Pancreas (tissue), 10 donors: ENCODE results near the gene C16orf96. TPM values are rescaled to one million over a fixed set of nuclear protein-coding genes. Genes with fewer than 3 reads are reported as not detected.
A peak's percentile ranks its signal among the peaks of the same experiment; 100 is the strongest.

Source experiments
- ATAC-seq, 4 donors: fragments of 200-7000 bp; cut with Tn5 transposase; one replicate each; pipeline versions ENCODE4 v1.8.0 to v1.9.1; 2020; ENCODE audit warnings: mild to moderate bottlenecking in 4 of 4, moderate library complexity in 4 of 4
- DNase-seq, 6 donors: peaks; one replicate each; pipeline ENCODE4 v3.0.0-alpha.2; 2020
- FAIRE-seq: peaks from 2 replicates; lab custom pipeline; 2012; peaks lifted over from hg19 to GRCh38; lab: Jason Lieb, UNC
- H3K27ac ChIP-seq, 4 donors: fragments of 200-600 bp; sonication (generic); 1 replicate in 3 of 4; 2 replicates in 1 of 4; pipeline versions ENCODE4 v1.5.0 to v1.8.0; 2020
- H3K27me3 ChIP-seq, 4 donors: fragments of 200-600 bp; one replicate each; pipeline ENCODE4 v1.8.0; 2021
- H3K36me3 ChIP-seq, 3 donors: fragments of 200-600 bp; sonication (generic) in 1 of 3; one replicate each; pipeline versions ENCODE4 v1.5.0 to v1.8.0; 2020 to 2021
- H3K4me1 ChIP-seq, 3 donors: fragments of 200-600 bp; one replicate each; pipeline ENCODE4 v1.8.0; 2021
- H3K4me3 ChIP-seq, 4 donors: fragments of 200-600 bp; sonication (generic) in 2 of 4; one replicate each; pipeline versions ENCODE4 v1.5.0 to v1.8.0; 2020 to 2021
- H3K9me3 ChIP-seq, 4 donors: fragments of 200-600 bp; one replicate each; pipeline ENCODE4 v1.8.0; 2021
- CTCF ChIP-seq, 4 donors: fragments of 200-600 bp; sonication (generic) in 3 of 4; IDR thresholded peaks; one replicate each; pipeline versions ENCODE4 v1.5.0 to v1.8.0; 2021; ENCODE audit warnings: antibody characterized with exemption in 4 of 4
- WGBS, 2 donors: extraction: QIAGEN DNeasy Blood & Tissue Kit; methylation state at CpG; one replicate each; pipeline ENCODE4 v1.1.7; 2013; 5-methylcytosine and 5-hydroxymethylcytosine counted together
- intact Hi-C, 3 donors: fragments of 100-400 bp; cut with DNase I; formaldehyde crosslinking; loops; one replicate each; pipeline versions ENCODE4 v1.11.1 to v1.14.2; 2022
- polyA plus RNA-seq, 2 donors: library from polyadenylated mRNA; stranded (reverse); fragments of 200-250 nt; gene quantifications; one replicate each; pipeline ENCODE4 v1.2.3, GENCODE V29; 2013
- total RNA-seq, 6 donors: library from RNA; stranded (reverse); fragmentation: NEBNext Ultra II Directional in 4 of 6; extraction: Animal tissue kit (Norgen Biotek cat#: 25700) in 4 of 6; gene quantifications; one replicate each; pipeline versions ENCODE4 v1.2.1 to v1.2.4, GENCODE V29; 2021 to 2023
- donor health status: healthy with polysubstance abuse.
- donor health status: DM: no; HTN: no; CAD: no; lungs with moderate emphysema.
- donor health status: DM: no; HTN: no; CAD: no.
- donor health status: control.
- donor health status: control.
- donor health status: Bipolar disorder and iron deficiency.
- donor health status: DM: yes; HTN: yes; CAD: no.
- donor health status: DM: no; HTN: no; CAD: no.
- donor health status: DM: no; HTN: no; CAD: no.
- donor health status: DM: yes; HTN: yes; CAD: no.

C16orf96 gene
- total and polyA plus RNA-seq, 8 donors, result 0.28 to 0.47 (median 0.31) TPM

GRCh38 chr16:4513086-4513860, 42.9 kb upstream of the C16orf96 start:
- ATAC-seq (peak in 1 of 4 donors; percentile 1), FAIRE-seq (no peak), DNase-seq (peak in 2 of 6 donors; percentile 44 to 72)
- Histone ChIP-seq H3K27me3 (no peaks in the 10 kb centered on the region), H3K27ac (no peak overlapping the region), H3K4me3 (no peak overlapping the region), H3K36me3 (peaks cover 3 to 29% (median 9%) of the 10 kb centered on the region in 3 donors), H3K4me1 (peaks cover 0 to 10% (median 0%) of the 10 kb centered on the region in 3 donors), H3K9me3 (no peaks in the 10 kb centered on the region)
- 79% methylated on average over 19 of the region's 19 CpGs for WGBS, 2 donors
- intact Hi-C loops, result loop anchor here in 2 of 3 donors (5.0 to 10.0 kb wide), 3 partner anchors 34 to 72 kb away; no protein-coding TSS in a partner anchor
- TF ChIP-seq CTCF (IDR thresholded peaks at IDR 0.05), result no peak

GRCh38 chr16:4513881-4514280, 42.3 kb upstream of the C16orf96 start:
- Histone ChIP-seq H3K27ac (no peak overlapping the region), H3K27me3 (no peaks in the 10 kb centered on the region), H3K36me3 (peaks cover 3 to 25% (median 5%) of the 10 kb centered on the region in 3 donors), H3K4me1 (peaks cover 0 to 10% (median 0%) of the 10 kb centered on the region in 3 donors), H3K9me3 (no peaks in the 10 kb centered on the region), H3K4me3 (no peak overlapping the region)
- DNase-seq (peak in 1 of 6 donors; percentile 17), FAIRE-seq (no peak), ATAC-seq (no peak)
- intact Hi-C loops, result loop anchor here in 2 of 3 donors (5.0 to 10.0 kb wide), 3 partner anchors 33 to 71 kb away; no protein-coding TSS in a partner anchor
- WGBS, 2 donors, result 93 to 100% methylated on average over 7 of the region's 7 CpGs
- no peak for TF ChIP-seq CTCF (IDR thresholded peaks at IDR 0.05)

- H3K27ac ChIP-seq, result peak overlapping the region in 2 of 4 donors; percentile 28
- H3K4me3 ChIP-seq, result no peak overlapping the region
- H3K36me3 ChIP-seq, result peaks cover 2 to 19% (median 3%) of the 10 kb centered on the region in 3 donors
- H3K4me1 ChIP-seq, result peaks cover 0 to 10% (median 0%) of the 10 kb centered on the region in 3 donors
- H3K9me3 ChIP-seq, result no peaks in the 10 kb centered on the region
- no peak for TF ChIP-seq CTCF (IDR thresholded peaks at IDR 0.05)
- 46 to 56% methylated on average over 7 of the region's 7 CpGs for WGBS, 2 donors
- ATAC-seq, result no peak
- intact Hi-C loops, result loop anchor here in 2 of 3 donors (5.0 to 10.0 kb wide), 3 partner anchors 33 to 70 kb away; no protein-coding TSS in a partner anchor
- no peak for FAIRE-seq
- H3K27me3 ChIP-seq, result no peaks in the 10 kb centered on the region
- DNase-seq, result peak in 2 of 6 donors; percentile 16 to 68
Measured at GRCh38 chr16:4514606-4515005, 41.5 kb upstream of the C16orf96 start.

GRCh38 chr16:4515611-4516233, 40.4 kb upstream of the C16orf96 start:
- no peak for FAIRE-seq
- H3K4me1 ChIP-seq, result peaks cover 0 to 10% (median 0%) of the 10 kb centered on the region in 3 donors
- intact Hi-C loops, result loop anchor here in 2 of 3 donors (10.0 kb wide), 2 partner anchors 59 to 69 kb away; no protein-coding TSS in a partner anchor
- no peak for TF ChIP-seq CTCF (IDR thresholded peaks at IDR 0.05)
- peak overlapping the region in 2 of 4 donors; percentile 28 for H3K27ac ChIP-seq
- peak in 1 of 4 donors; percentile 20 for ATAC-seq
- no peak overlapping the region for H3K4me3 ChIP-seq
- WGBS, 2 donors, result 55 to 58% methylated on average over 5 of the region's 5 CpGs
- peaks cover 0 to 13% (median 3%) of the 10 kb centered on the region in 3 donors for H3K36me3 ChIP-seq
- peak in 1 of 6 donors; percentile 46 for DNase-seq
- H3K27me3 ChIP-seq, result no peaks in the 10 kb centered on the region
- H3K9me3 ChIP-seq, result no peaks in the 10 kb centered on the region
